ENCODE data around the gene PIP5K1C.
A peak's percentile ranks its signal among the peaks of the same experiment; 100 is the strongest.
"Not testable (repeated sequence)": the region's sequence is repeated elsewhere in the genome, so short reads cannot be mapped to it uniquely, and the experiment has no call there.

The PIP5K1C gene

GRCh38 chr19:3673506-3674439 is 26.5 kb downstream of the PIP5K1C start:
- no peak for DNase-seq (ENCODE audit: low read depth)

- no peak for DNase-seq (ENCODE audit: low read depth)
Observed at GRCh38 chr19:3672993-3673392, 27.3 kb downstream of the PIP5K1C start.

DNA sequence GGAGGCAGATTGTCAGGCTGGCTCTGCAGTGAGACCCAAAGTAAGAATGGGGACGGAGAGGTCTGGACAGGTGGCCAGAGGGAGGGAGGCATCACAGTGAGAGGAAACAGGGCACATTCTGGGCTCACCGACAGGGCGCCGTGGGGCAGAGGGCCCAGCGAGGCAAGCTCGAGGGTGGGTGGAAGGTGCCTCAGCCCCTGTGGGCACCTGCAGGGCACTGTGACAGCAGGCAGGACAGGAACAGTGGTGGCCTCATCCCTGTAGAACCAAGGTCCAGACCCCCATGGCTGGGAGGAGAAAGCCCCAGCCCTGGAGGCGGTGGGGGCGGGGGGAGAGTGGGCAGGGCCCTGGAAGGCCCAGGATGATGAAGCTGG is 27.7 kb downstream of the PIP5K1C start:
- DNase-seq (ENCODE audit: low read depth): no peak

DNA sequence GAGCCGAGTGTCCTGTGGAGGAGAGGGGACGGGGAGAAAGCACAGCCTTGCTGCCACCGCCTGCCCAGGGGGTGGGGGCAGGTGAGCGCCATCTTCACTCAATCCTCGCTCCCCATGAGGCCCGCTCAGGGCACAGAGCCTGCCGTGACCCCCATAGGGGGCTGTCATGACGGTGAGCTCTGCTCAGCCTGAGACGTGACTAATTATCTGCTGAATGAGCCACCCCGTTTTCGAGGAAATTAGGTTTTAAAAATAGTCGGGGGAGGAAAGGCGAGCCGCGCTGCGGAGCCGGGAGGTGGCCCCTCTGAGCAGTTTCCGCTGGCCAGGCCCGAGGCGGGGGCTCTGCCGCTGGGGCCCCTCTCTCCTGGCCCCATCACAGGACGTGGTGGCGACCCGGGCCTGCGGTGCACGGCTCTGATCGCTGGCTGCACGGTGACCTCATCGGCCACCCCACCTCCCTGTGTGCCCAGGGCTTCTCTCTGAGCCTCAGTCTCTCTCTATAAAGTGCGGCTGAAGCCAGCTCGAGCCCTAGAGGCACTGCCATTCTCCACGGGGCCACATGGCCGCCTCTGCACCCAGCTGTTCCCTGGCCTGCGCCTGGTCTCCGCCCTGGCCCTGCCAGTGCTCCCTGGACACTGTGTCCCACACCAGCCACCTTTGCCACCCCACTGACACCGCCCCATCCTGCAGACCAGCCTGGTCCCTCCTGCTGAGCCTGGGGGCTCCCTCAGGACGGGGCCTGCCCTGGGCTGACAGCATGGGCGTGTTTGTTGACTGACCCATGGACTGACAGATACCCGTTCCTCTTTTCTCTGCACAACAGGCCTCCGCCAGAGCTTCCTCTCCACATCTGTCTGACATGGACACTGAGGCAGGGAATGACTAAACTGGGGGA is 28.3 kb downstream of the PIP5K1C start:
- DNase-seq (ENCODE audit: low read depth): peak; percentile 66

- DNase-seq (ENCODE audit: low read depth): peak; percentile 73
Observed at GRCh38 chr19:3670796-3671679, 29.2 kb downstream of the PIP5K1C start.

- peak; percentile 88 for DNase-seq (ENCODE audit: low read depth)
Observed at GRCh38 chr19:3669947-3670795, 30.1 kb downstream of the PIP5K1C start.

GRCh38 chr19:3669082-3669946 is 31.0 kb downstream of the PIP5K1C start:
- DNase-seq (ENCODE audit: low read depth): no peak

- DNase-seq (ENCODE audit: low read depth): peak; percentile 18
Observed at GRCh38 chr19:3668331-3669081, 31.8 kb downstream of the PIP5K1C start.

GRCh38 chr19:3667766-3668165 is 32.5 kb downstream of the PIP5K1C start:
- no peak for DNase-seq (ENCODE audit: low read depth)

DNA sequence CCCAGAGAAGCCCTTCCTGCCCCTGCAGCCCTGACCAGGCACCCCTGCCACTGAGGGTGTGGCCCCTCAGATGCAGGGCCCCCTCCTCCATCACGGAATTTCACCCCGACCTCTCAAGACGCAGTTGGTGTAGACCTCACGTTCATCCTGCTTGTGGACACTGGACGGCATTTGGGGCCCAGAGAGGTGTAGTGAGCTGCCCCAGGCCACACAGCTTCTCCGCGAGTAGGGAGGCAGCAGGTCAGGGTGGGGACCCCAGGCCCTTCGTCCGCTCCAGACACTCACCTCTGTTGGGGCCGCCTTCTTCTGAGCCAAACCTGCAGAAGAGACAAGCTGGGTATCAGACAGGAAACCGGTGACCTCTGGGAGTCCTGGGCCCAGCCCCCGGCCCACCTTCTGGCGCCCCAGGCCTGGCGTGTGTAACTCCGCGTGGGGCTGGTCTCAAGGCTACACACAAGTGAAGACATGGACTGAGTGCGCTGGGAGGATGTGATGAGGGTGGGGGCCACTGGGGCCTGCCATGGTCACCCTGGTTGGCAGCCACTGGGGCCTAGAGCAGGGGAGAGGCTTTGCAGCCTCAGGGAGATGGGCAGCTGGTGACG is 33.1 kb downstream of the PIP5K1C start:
- no peak for DNase-seq (ENCODE audit: low read depth)

- DNase-seq (ENCODE audit: low read depth): not testable (repeated sequence)
Observed at GRCh38 chr19:3666545-3666856, 33.8 kb downstream of the PIP5K1C start.

DNA sequence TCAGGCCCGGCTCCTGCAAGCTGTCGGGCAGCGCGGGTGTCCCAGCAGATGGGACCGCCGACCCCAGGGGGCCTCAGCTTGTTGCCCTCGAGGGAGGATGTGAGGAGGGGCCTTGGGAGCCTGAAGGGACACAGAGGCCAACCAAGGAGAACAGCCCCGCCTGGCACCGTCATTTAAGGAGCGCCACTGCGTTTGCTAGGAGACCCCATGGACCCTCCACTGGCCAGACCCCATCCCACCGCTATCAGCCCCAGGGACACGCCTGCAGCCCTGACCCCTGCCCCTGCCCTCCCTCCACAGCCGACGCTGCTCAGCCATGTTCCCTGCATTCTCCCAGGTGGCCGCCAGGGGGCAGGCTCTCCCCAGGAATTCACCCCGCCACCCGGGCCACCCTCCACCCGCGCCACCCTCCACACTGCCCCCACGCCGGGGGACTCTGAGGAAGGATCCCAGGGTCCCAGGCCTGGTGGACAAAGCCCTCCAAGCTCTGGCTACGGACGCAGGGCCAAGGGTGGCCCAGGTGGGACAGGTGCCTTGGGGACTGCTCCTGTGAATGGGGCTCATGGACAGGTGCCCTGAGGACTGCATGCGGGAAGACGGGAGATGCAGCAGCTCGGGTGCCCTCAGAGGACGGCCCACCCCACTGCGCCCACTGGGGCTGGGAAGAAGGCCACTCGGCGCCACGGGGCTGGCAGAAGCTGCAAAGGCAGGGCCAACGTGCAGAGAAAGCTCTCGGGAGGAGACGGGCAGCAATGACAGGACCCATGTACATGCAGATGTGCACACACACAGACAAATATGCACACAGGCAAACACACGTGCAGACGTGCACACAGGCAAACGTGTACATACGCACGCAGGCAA is 34.4 kb downstream of the PIP5K1C start:
- peak; percentile 37 for DNase-seq (ENCODE audit: low read depth)

- no peak for DNase-seq (ENCODE audit: low read depth)
Observed at GRCh38 chr19:3664879-3665642, 35.2 kb downstream of the PIP5K1C start.

DNA sequence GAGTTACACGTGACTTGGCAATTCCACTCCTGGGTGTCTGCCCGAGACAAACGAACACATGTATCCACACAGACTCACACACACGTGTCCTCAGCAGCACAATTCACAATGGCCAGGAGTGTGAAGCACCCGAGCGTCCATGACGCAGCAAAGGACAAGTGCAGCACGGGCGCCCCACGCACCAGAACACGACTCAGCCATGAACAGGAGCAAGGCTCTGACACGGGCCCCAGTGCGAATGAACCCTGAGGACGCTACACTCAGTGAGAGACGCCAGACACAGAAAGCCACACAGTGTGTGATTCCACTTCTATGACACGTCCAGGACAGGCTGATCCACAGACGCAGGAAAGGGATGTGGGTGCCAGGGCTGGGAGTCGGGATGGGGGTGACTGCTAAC is 36.4 kb downstream of the PIP5K1C start:
- no peak for DNase-seq (ENCODE audit: low read depth)

DNA sequence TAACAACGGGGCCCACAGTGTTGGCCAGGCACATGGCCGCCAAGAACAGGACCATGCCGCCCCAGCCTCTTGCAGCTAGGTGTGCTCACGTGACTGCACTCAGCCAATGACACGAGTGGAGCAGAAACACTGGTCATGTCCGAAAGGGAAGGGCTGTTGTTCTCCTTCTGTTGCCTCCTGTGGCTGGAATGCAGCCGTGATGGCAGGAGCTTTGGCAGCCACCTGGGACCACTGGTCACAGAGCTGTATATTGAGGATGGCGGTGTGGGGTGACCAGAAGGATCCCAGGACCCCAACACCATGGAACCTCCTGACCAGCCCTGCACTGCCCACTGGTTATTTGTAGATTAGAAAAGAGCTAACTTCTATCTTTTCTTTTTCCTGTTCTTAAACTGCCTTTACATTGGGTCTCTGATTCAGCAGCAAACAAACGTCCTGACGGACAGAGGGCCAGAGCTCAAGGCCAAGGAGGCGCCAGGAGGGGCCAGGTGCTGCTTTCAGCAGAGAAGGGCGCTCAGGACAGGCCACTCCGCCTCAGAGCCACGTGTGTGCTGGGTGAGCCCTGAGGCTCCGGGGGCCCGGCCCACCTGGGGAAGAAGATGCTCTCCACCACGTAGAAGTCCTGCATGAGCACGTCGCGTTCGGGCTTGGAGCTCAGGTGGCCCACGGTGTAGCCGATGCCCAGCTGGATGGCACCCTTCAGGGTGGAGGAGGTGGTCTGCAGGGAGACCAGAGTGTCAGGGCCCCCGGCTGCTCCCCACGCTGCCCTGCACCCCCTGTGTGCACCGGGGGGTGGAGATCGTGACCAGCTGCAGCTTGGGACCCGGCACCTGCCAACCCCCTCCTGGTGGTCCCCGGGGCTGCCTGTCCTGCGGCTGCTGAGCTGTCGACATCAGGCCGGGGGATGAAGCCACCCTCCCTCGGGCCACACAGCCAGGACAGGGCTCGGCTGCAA is 38.7 kb downstream of the PIP5K1C start:
- no peak for DNase-seq (ENCODE audit: low read depth)
